ENCODE measurements around the gene LIN52.

DNA sequence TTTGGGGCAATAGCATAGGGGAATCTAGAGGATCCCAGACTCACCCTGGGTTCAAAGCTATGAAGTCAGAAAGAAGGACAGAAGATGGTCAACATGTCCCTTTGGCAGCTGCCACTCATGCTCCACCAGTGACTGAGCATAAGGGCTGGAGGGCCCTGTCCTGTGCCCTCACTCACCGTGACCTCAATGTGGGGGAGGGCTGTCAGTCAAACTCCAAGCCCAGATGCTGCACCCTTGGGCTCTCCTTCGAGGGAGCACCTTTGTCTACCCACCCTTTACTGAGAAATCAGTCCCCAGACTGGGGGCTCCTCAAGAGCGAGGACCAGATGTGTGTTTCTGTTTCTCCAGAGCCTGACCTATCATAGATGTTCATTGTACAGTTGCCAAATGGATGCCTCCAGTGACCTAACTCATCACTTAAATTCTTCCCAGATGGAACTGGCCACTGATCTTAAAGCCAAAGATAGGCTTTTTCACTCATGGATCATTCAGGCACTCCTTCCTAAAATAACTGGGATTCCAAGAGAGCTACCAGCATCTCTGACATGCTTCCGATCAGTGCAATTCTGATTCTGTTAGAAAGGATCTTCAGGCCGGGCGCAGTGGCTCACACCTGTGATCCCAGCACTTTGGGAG, 127.3 kb downstream of the LIN52 start:
- TF ChIP-seq, protein P1, sequence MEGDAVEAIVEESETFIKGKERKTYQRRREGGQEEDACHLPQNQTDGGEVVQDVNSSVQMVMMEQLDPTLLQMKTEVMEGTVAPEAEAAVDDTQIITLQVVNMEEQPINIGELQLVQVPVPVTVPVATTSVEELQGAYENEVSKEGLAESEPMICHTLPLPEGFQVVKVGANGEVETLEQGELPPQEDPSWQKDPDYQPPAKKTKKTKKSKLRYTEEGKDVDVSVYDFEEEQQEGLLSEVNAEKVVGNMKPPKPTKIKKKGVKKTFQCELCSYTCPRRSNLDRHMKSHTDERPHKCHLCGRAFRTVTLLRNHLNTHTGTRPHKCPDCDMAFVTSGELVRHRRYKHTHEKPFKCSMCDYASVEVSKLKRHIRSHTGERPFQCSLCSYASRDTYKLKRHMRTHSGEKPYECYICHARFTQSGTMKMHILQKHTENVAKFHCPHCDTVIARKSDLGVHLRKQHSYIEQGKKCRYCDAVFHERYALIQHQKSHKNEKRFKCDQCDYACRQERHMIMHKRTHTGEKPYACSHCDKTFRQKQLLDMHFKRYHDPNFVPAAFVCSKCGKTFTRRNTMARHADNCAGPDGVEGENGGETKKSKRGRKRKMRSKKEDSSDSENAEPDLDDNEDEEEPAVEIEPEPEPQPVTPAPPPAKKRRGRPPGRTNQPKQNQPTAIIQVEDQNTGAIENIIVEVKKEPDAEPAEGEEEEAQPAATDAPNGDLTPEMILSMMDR (IDR thresholded peaks at IDR 0.05; ENCODE audit: low read depth, low read length), result no peak
- TF ChIP-seq EZH2phosphoT487 (IDR thresholded peaks at IDR 0.05; ENCODE audit: low read depth), result no peak

All from OCI-LY3 (cell line).